ENCODE results near the gene MKNK1.
A peak's percentile ranks its signal among the peaks of the same experiment; 100 is the strongest.

The MKNK1 gene

DNA sequence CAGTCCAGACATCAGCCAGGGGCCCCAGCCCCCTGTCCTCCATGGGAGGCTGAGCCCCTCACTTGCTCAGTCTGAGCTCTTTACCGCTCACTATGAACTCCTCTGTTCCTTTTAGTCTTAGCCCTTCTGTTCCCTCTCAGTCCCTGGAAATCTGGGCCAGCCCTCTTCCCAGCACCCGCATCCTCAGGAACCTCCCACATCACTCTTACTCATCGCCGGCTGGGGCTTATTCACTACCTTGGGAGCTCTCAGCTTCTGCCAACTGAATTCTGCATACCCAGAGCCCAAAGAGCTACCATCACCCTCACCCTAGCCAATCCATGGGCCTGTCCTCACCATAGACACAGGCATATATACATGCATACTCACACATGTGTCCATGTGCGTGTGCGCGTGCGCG lies 64.1 kb downstream of the MKNK1 start:
- TF ChIP-seq, protein P1, sequence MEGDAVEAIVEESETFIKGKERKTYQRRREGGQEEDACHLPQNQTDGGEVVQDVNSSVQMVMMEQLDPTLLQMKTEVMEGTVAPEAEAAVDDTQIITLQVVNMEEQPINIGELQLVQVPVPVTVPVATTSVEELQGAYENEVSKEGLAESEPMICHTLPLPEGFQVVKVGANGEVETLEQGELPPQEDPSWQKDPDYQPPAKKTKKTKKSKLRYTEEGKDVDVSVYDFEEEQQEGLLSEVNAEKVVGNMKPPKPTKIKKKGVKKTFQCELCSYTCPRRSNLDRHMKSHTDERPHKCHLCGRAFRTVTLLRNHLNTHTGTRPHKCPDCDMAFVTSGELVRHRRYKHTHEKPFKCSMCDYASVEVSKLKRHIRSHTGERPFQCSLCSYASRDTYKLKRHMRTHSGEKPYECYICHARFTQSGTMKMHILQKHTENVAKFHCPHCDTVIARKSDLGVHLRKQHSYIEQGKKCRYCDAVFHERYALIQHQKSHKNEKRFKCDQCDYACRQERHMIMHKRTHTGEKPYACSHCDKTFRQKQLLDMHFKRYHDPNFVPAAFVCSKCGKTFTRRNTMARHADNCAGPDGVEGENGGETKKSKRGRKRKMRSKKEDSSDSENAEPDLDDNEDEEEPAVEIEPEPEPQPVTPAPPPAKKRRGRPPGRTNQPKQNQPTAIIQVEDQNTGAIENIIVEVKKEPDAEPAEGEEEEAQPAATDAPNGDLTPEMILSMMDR (IDR thresholded peaks at IDR 0.05; ENCODE audit: poor library complexity, severe bottlenecking): no peak
- Histone ChIP-seq H3K27ac (ENCODE audit: poor library complexity, severe bottlenecking) (no peak overlapping the region), H3K4me1 (ENCODE audit: insufficient read depth, poor library complexity, severe bottlenecking) (no peaks in the 10 kb centered on the region), H3K36me3 (ENCODE audit: low read depth) (no peaks in the 10 kb centered on the region), H3K9me3 (ENCODE audit: severe bottlenecking) (no peaks in the 10 kb centered on the region), H3K4me3 (ENCODE audit: severe bottlenecking) (no peak overlapping the region), H3K27me3 (ENCODE audit: insufficient read depth, poor library complexity, severe bottlenecking) (peaks cover 13% of the 10 kb centered on the region)
- ATAC-seq (ENCODE audit: low read depth) (peak; percentile 90), DNase-seq (ENCODE audit: low spot score) (no peak)

DNA sequence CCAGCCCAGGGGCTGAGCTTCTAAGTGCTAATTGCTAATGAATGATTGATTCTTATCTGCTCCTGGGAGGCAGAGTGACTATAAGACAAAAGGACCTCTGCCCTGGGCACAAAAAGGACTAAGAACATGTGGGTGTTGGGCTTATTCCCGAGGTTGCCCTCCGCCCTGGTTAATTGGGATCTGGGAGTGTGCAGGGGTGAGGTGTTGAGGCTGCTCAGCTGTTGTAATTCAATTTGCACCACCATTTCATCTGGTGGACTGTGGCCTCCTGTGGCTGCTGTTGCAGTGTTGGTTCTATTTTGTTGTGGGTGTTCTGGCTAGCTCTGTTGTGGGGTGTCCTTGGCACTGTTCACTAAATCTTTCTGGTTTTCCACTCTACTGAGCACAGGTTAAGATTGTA lies 65.9 kb downstream of the MKNK1 start:
- H3K27me3 ChIP-seq (ENCODE audit: insufficient read depth, poor library complexity, severe bottlenecking): no peaks in the 10 kb centered on the region
- TF ChIP-seq, protein P1 (IDR thresholded peaks at IDR 0.05; ENCODE audit: poor library complexity, severe bottlenecking): no peak

DNA sequence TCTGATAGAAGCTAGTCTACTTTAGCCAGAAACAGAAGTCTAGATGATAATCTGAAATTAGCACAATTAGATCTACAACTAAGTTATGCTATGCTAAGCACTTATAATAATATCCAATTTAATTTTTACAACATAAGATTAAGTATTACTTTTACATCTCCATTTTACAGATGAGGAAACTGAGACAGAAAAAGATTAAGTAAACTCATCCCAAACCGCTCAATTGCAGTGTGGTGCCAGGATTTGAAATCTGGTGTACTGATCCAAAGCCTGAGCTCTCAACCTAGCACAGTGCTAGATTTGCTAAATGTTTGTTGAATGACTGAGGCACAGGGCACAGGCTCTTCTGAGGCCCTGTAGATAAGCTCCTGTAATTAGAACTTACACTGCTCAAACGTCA lies 66.4 kb downstream of the MKNK1 start:
- H3K4me1 ChIP-seq (ENCODE audit: insufficient read depth, poor library complexity, severe bottlenecking): no peaks in the 10 kb centered on the region
- no peaks in the 10 kb centered on the region for H3K27me3 ChIP-seq (ENCODE audit: insufficient read depth, poor library complexity, severe bottlenecking)
- TF ChIP-seq, protein P1 (IDR thresholded peaks at IDR 0.05; ENCODE audit: poor library complexity, severe bottlenecking): no peak
- ATAC-seq (ENCODE audit: low read depth) (no peak), DNase-seq (ENCODE audit: low spot score) (no peak)
- H3K4me3 ChIP-seq (ENCODE audit: severe bottlenecking): no peak overlapping the region
- no peaks in the 10 kb centered on the region for H3K36me3 ChIP-seq (ENCODE audit: low read depth)
- H3K27ac ChIP-seq (ENCODE audit: poor library complexity, severe bottlenecking): no peak overlapping the region
- no peaks in the 10 kb centered on the region for H3K9me3 ChIP-seq (ENCODE audit: severe bottlenecking)

More for the DNA sequence above, 65.9 kb downstream of the MKNK1 start:
- DNase-seq (ENCODE audit: low spot score): no peak
- H3K36me3 ChIP-seq (ENCODE audit: low read depth): no peaks in the 10 kb centered on the region
- no peak overlapping the region for H3K27ac ChIP-seq (ENCODE audit: poor library complexity, severe bottlenecking)
- H3K4me1 ChIP-seq (ENCODE audit: insufficient read depth, poor library complexity, severe bottlenecking): no peaks in the 10 kb centered on the region
- no peak overlapping the region for H3K4me3 ChIP-seq (ENCODE audit: severe bottlenecking)
- no peaks in the 10 kb centered on the region for H3K9me3 ChIP-seq (ENCODE audit: severe bottlenecking)
- no peak for ATAC-seq (ENCODE audit: low read depth)

GRCh38 chr1:46536527-46536926 lies 67.5 kb downstream of the MKNK1 start:
- H3K4me3 ChIP-seq (ENCODE audit: severe bottlenecking): no peak overlapping the region
- no peaks in the 10 kb centered on the region for H3K36me3 ChIP-seq (ENCODE audit: low read depth)
- H3K27me3 ChIP-seq (ENCODE audit: insufficient read depth, poor library complexity, severe bottlenecking): no peaks in the 10 kb centered on the region
- H3K27ac ChIP-seq (ENCODE audit: poor library complexity, severe bottlenecking): no peak overlapping the region
- no peaks in the 10 kb centered on the region for H3K4me1 ChIP-seq (ENCODE audit: insufficient read depth, poor library complexity, severe bottlenecking)
- TF ChIP-seq, protein P1 (IDR thresholded peaks at IDR 0.05; ENCODE audit: poor library complexity, severe bottlenecking): no peak
- H3K9me3 ChIP-seq (ENCODE audit: severe bottlenecking): no peaks in the 10 kb centered on the region
- ATAC-seq (ENCODE audit: low read depth): no peak
- no peak for DNase-seq (ENCODE audit: low spot score)

DNA sequence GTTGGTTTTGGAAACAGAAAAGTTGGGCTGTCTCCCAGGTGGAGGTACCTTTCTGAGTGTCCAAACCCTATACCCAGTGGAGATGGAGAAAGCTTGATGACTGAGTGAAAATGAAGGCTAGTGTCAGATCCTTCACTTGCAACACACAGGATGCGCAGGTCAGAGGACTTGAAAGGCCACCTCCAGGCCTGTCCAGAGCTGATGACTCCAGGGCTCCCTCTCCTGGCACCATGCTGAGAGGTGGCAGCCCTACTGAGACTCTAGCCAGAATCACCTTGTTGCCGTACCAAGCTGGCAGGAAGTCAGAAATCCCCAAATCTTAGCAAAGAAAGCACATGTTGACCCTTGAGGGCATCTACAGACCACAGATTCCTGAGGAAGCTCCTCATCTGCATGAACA lies 69.0 kb downstream of the MKNK1 start:
- Histone ChIP-seq H3K4me1 (ENCODE audit: insufficient read depth, poor library complexity, severe bottlenecking) (no peaks in the 10 kb centered on the region), H3K27me3 (ENCODE audit: insufficient read depth, poor library complexity, severe bottlenecking) (no peaks in the 10 kb centered on the region), H3K27ac (ENCODE audit: poor library complexity, severe bottlenecking) (no peak overlapping the region), H3K4me3 (ENCODE audit: severe bottlenecking) (no peak overlapping the region), H3K9me3 (ENCODE audit: severe bottlenecking) (no peaks in the 10 kb centered on the region), H3K36me3 (ENCODE audit: low read depth) (no peaks in the 10 kb centered on the region)
- peak; percentile 41; the same call in 1 of the 3 replicates for ATAC-seq (ENCODE audit: low read depth)
- DNase-seq (ENCODE audit: low spot score): no peak
- TF ChIP-seq, protein P1 (IDR thresholded peaks at IDR 0.05; ENCODE audit: poor library complexity, severe bottlenecking): peak; percentile 36

All from RWPE2 (cell line).